Activated CD4-positive, alpha-beta T cell treated with anti-CD3 and anti-CD28 coated beads, Interleukin-2, Interleukin-4, amounts not matched to agents 100 ng/mL and 50 ng/mL, durations not matched to agents 16 hours and 8 hours (primary cell): ENCODE data around the gene FBXO2.

ENCODE experiments used
- DNase-seq: peaks from one replicate; pipeline ENCODE4 v3.0.0-alpha.2; 2020; ENCODE audit warnings: low spot score

Gene FBXO2, protein sequence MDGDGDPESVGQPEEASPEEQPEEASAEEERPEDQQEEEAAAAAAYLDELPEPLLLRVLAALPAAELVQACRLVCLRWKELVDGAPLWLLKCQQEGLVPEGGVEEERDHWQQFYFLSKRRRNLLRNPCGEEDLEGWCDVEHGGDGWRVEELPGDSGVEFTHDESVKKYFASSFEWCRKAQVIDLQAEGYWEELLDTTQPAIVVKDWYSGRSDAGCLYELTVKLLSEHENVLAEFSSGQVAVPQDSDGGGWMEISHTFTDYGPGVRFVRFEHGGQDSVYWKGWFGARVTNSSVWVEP

DNA sequence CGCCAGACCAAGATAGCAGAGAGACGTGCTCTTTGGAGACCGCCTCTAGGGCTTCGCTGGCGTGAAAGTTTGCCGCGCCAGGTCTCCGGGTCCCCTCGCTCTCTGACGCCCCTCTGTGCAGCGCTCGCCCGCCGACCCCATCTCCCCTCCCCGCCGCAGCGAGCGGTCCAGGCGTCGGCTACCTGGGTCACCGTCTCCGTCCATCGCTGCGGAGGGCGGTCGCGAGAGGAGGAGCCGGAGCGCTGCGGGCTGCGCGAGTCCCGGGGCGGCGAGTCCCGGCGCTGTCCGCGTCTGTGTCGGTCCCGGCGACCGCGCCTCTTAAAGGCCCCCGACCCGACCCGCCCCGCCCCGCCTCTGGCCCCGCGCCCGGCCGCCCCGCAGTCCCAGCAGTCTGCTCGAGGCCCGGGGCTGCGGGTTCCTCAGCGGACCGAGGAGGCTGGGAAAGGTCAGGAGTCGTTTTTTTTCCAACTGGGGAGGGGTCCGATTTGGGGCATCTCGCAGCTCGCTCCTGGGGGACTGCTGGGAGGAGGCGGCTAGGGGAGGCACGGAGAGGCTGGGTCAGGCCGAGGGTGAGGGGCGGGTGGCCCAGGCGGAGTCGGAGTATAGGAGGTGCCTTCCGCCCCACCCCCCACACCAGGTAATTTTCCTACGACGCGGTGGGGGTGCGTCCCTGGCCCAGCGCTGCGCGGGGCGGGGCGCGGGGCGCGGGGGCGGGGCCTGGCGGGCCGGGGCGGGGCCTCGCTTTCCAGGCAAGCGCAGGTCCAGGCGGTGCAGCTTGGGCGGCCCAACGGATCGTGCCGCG, at the start of gene FBXO2, which contains the start of gene FBXO44:
Gene FBXO2, minus strand, starts transcription at position 293 of the 802 bp plus-strand sequence. Its CDS starts 89 bp downstream, at position 204.
Gene FBXO44, plus strand, starts transcription at position 741 of the 802 bp plus-strand sequence. CDS start 959 bp downstream, outside the sequence.
- peak; percentile 15 for DNase-seq

DNA sequence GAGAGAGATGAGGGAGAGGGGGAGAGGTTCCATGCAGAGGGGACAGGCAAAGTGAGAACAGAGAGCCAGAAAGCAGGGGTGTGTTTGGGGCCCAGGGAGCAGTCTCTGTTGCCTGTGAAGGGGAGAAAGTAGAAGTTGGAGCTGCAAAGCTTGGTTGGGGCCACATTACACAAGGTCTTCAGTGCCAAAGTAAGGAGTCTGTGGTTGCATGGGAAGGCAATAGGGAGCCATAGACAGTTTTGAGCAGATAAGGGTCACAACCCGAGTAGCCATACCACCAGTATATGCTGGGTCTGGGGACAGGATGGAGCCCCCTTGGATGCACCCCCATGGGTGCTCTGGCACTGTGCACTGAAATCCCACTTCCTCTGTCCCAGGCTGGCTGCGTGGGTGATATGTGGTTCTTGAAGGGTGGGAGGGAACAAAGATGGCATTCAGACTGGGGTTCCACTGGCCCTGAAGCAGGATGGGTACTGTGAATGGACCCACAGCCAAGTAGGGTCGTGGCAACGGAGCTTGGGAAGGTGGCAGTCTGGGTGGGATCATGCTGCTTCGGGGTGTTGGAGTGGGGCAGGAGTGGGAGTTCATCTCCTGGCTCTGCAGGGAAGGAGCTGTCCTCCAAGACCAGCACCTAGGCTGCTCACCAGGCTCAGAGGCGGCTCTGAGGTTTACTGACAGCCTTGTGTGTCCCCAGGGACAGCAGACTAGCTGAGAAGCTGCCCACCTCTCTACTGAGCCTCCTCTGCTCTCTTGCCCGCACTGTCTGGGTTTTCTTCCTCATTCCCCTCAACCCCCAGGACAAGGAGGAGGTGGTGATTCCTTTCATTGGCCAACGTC, 49.3 kb upstream of the FBXO2 start:
- no peak for DNase-seq

DNA sequence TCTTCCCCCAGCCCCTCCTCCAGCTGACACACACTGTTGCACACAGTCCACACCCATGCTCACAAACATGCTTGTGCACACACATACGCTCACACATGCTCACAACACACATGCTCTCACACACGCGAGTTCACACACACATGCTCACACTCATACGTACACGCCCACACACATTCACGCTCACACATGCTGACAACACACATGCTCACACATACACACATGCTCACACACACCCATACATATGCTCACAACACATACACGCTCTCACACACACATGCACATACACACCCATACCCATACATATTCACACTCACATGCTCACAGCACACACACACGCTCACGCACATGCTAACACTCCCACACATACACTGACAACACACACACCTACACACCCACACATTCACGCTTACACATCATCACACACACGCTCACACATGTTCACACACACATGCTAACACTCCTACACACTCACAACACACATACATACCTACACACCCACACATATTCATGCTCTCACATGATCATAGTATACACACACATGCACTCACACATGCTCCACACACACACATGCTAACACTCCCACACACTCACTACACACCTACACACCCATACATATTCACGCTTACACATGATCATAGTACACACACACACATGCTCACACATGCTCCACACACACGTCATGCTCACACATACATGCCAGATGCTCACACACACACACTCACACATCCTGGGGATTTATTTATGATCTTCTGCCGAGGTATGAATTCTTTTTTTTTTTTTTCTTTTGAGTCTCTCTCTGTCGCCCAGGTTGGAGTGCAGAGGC, 48.0 kb upstream of the FBXO2 start:
- no peak for DNase-seq

DNA sequence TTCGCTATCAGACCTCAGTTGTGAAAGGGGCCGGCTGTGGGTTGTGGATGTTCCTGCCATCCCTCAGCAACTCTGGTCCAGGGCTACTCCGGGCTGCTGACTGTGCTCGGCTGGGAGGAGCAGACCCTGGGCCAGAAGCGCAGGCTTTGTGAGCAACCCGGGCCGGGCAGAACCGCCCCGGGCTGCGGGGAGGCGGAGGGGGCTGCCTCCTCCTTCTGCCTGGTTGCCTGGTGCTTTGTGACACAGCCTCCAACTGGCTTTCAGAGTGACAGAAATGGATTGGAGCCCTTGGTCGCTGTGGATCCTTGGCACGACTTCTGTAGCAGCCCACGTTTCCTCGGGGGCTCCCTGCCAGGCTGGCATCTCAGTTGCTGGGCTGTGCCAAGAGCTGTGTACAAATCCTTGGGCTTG, 47.3 kb upstream of the FBXO2 start:
- no peak for DNase-seq

DNA sequence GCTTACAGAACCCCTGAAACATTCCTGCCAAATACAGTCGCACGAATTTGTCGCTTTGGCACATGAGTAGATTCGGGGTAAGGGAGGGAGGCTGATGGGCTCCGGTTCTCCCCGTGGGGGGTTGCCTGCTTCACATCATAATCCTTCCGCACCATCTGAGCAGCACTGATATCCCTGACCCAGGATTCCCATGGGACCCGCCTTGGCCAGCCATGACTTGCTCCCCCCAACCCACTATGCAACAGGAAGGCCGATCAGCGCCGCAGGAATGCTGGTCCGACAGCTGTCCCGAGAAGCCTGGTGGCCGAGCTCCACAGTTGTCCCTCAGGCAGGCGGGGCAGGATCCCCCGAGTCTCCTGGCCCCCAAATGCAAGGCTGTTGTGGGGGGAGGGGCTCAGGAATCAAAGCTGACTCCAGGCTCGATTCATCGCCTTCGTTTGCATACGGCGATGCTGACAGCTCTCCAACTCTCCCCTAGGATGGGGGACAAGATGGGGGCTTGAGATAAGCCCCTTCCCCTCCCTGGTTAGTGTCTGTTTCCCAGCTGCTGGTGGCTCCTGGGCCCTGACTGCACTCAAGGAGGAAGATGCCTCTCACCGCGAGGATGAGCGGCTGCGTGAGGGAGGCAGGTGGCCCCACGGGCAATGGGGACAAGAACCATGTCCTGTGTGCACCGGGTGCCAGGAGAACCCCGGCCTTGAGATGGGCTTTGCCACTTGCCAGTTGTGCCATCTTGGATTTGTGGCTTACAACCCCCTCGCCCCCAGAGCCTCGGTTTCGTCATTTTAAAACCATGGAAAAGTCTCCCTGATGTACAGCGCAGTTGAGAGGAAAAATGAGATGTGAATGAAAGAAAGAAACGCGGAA, 46.6 kb upstream of the FBXO2 start:
- DNase-seq, result no peak

DNA sequence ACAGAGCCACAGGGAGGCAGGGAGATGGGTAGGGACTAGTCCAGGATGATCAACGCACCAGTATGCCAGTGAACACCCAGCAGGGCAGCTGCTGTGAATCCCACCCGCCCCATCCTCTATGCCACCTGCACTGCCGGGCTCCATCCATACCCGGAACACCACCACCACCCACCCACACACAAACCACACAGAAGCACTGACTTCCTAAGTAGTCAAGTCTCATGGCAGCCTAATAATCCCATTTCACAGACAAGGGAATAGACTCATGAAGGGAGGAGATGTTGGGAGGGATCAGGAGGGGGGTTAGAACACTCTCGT, 43.6 kb upstream of the FBXO2 start:
- DNase-seq, result no peak

DNA sequence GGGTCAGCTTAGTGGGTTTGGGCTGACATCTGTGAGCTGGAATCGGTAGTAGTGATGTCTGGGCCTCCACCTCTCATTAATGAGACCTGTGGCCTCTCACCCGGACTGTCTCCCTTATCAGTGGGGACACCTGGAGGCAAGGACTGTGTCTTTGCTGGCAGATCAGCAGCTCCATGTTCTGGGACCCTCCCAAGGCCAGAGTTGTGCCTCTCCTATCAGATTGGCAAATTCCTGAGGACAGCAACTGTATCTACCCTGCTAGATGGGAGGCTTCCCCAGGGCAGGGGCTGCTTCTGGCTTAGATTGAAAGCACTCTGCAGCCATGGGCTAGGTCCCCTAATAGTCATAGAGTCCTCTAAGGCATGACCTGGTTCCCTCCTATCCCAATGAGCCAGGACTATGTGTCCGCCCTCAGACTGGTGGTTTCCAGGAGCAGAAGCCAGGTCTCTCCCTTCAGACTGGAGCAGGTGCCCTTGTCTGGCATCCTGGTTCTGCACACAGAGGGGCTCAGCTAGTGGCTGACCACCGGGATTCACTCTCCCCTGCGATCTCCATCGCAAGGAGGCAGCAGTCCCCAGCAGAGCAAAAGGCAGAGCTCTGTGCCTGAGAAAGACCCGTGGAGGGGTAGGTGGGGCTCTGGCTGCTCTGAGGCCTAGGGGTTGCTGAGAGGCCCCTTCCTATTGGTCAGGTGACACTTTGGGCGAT, 43.1 kb upstream of the FBXO2 start:
- no peak for DNase-seq

DNA sequence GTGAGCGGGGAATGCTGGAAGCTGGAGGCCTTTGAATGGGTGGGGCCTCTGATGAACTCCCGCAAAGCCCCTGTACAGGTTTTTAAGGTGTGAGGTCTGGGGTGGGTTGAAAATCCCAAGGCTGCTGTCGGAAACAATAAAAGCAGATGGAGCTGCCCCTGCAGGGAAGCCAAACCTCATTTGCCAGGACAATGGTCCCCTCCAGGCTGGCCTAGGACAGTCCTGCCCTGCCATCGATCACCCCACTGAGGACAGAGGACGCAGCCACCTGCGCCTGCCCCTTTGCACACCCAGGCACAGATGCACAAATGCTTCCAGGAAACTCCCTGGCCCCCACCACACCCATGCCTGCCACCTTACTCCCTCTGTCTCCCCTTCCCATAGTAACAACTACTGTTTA, 41.6 kb upstream of the FBXO2 start:
- DNase-seq, result no peak

DNA sequence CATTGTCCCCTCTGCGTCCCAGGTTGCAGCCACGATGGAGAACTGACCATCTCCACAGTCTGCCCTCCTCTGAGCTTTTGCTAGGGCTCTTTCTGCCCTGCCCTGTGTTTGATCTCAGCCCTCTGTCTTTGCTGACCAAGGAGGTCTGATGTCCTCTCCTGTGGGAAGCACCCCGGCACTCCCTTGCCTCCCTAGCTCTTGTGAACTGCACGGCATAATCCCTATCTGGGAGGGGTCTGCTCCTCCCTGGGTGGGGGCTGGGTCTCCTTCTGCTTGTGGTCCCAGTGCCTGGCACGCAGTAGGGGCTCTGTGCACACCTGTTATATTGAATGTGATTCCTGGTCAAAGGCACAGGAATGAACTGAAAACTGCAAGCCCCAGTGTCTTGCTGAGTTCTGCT, 39.7 kb upstream of the FBXO2 start:
- no peak for DNase-seq

DNA sequence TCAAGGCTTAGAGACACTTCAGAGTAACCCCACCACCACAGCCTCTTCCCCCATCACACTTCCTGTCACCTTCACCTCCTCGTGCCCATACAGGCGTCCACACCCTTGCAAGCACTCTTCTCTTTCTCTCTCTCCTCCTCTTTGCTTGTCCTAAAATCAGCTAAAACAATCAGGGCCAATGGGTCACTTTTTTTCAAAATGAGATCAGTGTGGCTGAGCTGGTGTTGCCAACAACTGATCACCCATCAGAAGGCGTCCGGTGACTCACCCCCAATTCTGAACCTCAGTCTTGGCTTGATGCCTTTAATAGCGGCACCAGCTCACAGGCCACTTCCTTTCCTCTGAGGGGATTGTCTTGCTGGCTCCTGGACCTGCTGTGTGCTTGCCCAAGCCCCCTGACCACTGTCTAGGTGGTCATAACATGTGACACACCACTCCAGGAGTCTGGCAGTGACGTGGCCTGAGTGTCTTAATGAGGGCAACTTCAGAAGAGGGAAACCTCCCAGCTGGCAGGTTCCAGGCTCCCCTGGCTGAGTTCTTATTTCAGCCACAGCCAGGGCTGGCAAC, 38.9 kb upstream of the FBXO2 start:
- peak; percentile 49 for DNase-seq

DNA sequence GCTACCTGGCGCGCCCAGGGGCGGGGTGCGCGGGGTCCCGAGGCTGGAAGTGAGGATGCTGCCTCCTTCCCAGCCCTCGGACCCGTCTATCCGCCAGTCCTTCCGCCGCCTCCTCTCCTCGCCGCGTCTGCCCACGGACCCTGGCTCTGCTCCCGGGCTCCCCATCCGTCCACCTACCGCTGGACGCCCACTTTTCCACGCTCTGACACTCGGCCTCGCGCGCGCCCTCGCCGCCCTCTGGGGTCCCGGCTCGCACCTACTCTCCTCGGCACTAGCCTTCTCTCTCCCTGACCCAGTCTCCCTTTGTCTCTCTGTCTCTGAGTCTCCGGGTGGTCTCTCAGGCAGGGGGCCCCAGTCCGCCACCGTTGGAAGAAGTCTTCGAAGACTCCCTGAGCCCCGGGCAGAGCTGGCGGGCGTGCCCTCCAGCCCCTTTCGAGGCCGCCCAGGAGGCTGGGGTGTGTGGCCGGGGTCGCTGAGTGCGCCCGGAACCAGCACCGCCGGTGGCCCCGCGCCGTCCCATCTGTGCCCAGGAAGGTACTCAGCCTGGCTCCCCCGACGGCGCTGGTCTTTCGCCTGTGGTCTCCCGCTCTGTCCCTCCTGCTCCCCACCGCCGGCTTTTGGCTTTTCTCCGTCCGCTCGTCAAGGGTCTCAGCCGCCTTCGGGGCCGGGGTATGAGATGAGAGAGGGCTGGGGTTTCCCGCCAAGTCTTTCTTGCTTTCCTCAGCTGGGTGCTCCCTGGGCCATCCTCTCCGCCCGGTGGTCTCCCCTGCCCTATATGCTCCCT, 37.9 kb upstream of the FBXO2 start:
- DNase-seq, result no peak

DNA sequence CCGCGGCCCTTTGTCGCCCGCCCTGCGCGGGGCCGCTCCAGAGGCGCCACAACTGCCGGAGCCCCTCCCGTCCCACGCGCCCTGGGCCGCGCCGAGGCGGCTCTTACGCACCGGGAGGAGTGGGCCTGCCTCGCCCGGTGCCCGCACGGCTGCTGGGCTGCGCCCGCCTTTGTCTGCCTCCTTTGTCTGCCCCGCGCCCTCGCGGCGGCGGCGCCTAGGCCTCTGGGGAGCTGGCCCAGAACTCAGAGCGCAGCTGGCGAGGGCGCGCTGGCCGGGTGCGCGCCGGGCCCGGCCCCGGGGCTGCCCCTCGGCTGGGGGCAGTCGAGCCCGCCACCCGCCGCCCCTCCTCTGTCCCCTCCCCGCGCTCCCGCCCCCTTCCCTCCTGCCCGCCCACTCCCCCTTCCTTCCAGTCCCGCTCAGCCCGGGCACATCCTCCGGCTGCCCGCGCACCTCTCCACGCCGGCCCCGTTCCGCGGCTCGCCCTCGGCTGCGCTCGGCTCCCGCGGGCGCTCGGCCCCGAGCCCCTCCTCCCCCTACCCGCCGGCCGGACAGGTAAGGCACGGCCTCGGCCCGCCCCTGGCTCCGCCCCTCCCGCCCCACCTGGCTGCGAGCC, 37.2 kb upstream of the FBXO2 start, which contains the start of gene DRAXIN:
Gene DRAXIN, plus strand, starts transcription at position 409 of the 613 bp plus-strand sequence. CDS start 14,549 bp downstream, outside the sequence.
- DNase-seq, result no peak

DNA sequence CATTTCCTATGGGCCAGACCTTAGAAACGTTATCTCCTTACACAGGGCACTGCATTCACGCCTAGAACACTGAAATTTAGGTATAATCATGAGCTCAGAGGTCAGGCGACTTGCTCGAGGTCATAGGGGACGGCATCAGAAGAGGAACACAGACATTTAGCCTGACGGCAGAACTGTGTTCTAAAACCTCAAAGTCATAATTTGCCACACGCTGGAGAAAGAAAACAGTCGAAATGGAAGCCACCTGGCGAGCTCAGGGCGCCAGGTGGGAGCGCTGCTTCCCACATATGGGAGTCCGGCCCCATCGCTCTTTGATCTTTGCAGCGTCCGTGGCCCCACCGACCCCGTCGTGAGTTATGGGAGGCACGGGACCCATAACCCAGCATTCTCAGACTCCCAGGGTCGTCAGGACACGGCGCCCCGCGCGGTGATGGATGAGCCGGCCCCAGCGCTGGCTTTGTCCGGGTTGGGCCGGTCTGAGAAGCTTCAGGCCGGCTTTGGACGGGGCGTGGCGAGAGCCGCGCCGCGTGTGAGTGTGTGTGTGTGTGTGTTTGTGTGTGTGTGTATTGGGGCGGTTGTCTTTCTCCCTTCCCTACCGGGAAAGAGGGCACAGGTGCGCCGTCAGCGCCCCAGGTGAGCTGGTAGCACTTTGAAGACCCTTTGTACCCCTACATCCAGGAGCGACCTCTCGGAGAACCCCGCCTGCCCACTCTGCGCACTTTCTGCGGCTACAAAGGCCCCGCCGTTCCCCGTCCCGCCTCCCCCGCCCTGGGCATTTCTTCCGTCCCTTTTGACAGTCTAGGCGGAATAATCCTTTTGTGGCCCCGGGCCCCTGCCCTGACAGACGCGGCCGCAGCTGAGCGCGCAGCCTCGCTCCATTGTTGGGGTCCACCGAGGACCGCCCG, 36.4 kb upstream of the FBXO2 start:
- DNase-seq, result no peak

DNA sequence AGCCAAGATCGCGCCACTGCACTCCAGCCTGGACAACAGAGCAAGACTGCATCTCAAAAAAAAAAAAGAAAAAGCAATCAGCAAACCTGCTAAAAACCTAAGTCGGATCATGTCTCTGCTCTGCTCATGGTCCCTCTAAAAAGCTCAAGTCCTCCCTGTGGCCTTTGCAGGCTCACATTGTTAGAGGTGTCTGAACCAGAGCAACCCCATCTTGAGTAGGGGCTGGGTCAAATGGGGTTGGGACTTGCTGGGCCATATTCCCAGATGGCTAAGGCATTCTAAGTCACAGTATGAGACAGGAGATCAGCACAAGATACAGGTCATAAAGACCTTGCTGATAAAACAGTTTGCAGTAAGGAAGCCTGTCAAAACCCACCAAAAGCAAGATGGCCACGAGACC, 34.3 kb upstream of the FBXO2 start:
- no peak for DNase-seq

DNA sequence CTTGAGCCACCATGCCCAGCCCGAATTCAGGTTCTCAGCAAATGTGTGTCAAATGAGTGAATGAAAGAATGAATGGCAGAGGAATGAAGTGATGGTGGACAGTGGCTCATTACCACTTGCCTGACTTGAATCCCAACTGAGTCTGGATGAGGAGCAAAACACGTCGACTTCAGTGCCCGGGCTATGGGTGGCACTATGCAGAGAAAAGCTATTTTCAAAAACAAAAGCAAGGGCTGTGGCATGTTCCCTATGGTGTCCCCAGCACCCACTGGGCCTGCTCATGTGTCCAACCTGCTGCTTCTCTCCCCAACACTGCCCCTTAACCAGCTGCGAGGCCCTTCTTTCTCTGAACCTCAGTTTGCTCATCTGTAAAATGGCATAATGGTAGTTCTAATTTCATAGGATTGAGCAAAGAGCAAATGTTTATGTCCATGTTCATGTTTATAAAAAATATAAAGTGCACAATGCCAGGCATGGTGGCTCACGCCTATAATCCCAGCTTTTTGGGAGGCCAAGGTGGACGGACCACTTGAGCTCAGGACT, 31.1 kb upstream of the FBXO2 start:
- DNase-seq, result no peak

DNA sequence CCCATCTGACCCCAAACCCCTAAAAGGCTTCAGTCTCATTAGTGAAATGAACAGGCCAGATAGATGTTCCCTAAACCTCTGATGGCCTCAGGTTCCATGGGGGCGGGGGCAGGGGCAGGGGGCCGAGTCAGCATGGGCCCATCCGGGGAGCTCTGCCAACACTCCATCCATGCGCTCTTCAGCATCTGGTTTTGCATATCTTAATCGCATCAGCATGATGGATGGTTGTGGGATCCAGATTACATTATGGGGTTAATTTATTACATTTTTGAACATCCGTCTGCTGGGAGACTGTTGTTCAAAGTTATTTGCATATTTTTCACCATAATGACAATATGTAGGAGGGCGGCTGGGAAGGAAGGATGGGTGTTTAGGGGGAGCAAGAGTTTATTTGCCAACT, 29.8 kb upstream of the FBXO2 start:
- DNase-seq, result no peak

DNA sequence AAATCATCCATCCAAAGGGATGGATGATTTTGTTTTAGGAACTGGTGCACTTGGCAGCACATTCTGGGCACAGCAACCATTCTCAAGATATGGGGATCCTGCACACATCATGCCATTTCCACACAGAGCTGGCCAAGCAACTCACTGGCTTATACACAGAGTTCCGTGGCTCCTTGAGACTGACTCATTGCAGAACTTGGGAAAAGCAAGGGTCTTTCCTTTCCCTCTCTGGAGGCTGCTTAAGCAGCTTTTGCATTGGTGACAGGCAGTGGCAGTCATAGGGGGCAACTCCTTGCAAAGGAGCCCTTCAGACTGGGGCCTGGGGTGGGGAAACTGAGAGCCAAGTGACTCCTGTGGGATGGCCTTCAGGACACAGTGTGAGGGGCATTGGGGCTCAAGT, 28.6 kb upstream of the FBXO2 start:
- no peak for DNase-seq
